ENCODE results near the gene TBC1D3I. TPM values are rescaled to one million over a fixed set of nuclear protein-coding genes. Genes with fewer than 3 reads are reported as not detected.
"Not testable (repeated sequence)": the region's sequence is repeated elsewhere in the genome, so short reads cannot be mapped to it uniquely, and the experiment has no call there.

The TBC1D3I gene
- not detected for total RNA-seq
- polyA plus RNA-seq = under 1 TPM; 0.39 to 0.73 TPM
- long read RNA-seq, donor 1 = 0 reads
- long read RNA-seq, donor 2 = 0 reads
- long read RNA-seq, donor 3 = 0 reads
- long read RNA-seq, donor 4 = 0 reads
- long read RNA-seq, donor 5, partial matches to known transcripts = 6 of 6 reads
- long read RNA-seq, donor 5, other reads (novel, unspliced or antisense) = 0 of 6 reads

DNA sequence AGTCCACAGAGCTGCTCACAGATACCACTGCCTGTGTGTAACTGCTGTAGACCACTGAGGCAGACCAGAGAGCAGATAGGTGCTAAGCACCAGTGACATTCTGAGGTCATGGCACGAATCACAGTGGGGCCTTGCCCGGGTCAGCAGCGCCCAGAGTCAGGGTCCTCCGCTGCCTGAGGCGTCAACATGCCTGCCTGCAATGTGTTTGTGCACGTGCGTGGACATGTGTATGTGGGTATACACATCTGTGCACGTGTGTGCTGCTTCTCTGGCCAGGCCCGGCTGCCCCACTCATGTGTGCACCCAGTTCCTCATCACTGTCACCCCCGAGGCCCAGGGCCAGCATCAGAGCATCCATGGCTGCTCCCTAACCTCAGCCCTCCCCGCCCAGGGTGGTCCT is at the start of gene TBC1D3I:
TBC1D3I (minus strand) TSS at position 101 of the 400 bp plus-strand sequence. CDS start 1,585 bp downstream, outside the sequence.
- not testable (repeated sequence) for H3K9ac ChIP-seq (ENCODE audit: insufficient read depth in 1 of 2, low read length in 2 of 2); H3K4me3 ChIP-seq; H3K4me1 ChIP-seq (ENCODE audit: control insufficient read depth in 5 of 5, insufficient read depth in 5 of 5, low read length in 5 of 5); DNase-seq; H3K27ac ChIP-seq (ENCODE audit: low read depth in 1 of 2, low read length in 1 of 2); H3K27me3 ChIP-seq (ENCODE audit: control insufficient read depth in 3 of 3, insufficient read depth in 3 of 3, low read length in 2 of 3); H3K9me3 ChIP-seq (ENCODE audit: control insufficient read depth in 4 of 4, insufficient read depth in 3 of 4, low read length in 3 of 4); ATAC-seq (ENCODE audit: insufficient read depth, low FRiP score); H3K36me3 ChIP-seq (ENCODE audit: control insufficient read depth in 4 of 4, insufficient read depth in 4 of 4, low read length in 4 of 4)
- no CpG with 5 or more reads among the region's 11 CpGs for WGBS, 2 donors

DNA sequence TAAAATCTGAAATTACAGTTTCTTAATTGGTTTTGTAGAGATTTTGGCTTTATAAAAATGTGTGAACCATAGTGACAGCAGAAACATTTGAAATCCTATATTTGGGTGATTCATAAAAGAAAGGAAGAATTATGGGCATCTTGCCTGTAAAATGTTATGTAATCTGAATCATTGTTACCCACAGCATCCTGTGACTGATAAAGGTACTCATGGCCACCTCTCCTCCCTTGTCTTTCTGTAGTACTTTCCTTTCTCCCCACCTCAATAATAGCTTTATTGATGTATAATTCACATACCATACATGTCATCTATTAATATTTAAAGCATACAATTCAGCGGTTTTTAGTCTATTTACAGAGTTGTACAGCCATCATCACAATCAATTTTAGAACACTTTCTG is 30.8 kb upstream of the TBC1D3I start:
- ATAC-seq (ENCODE audit: insufficient read depth, low FRiP score); H3K4me1 ChIP-seq (ENCODE audit: control insufficient read depth in 5 of 5, insufficient read depth in 5 of 5, low read length in 5 of 5); H3K9me3 ChIP-seq (ENCODE audit: control insufficient read depth in 4 of 4, insufficient read depth in 3 of 4, low read length in 3 of 4); H3K36me3 ChIP-seq (ENCODE audit: control insufficient read depth in 4 of 4, insufficient read depth in 4 of 4, low read length in 4 of 4); H3K27me3 ChIP-seq (ENCODE audit: control insufficient read depth in 3 of 3, insufficient read depth in 3 of 3, low read length in 2 of 3); H3K9ac ChIP-seq (ENCODE audit: insufficient read depth in 1 of 2, low read length in 2 of 2); H3K27ac ChIP-seq (ENCODE audit: low read depth in 1 of 2, low read length in 1 of 2); DNase-seq; H3K4me3 ChIP-seq: not testable (repeated sequence)
- WGBS, 2 donors = no CpG with 5 or more reads among the region's 1 CpG

GRCh38 chr17:36289965-36290612 is 25.7 kb upstream of the TBC1D3I start:
- not testable (repeated sequence) for H3K4me3 ChIP-seq; DNase-seq; H3K27me3 ChIP-seq (ENCODE audit: control insufficient read depth in 3 of 3, insufficient read depth in 3 of 3, low read length in 2 of 3); H3K27ac ChIP-seq (ENCODE audit: low read depth in 1 of 2, low read length in 1 of 2); H3K9me3 ChIP-seq (ENCODE audit: control insufficient read depth in 4 of 4, insufficient read depth in 3 of 4, low read length in 3 of 4); ATAC-seq (ENCODE audit: insufficient read depth, low FRiP score); H3K36me3 ChIP-seq (ENCODE audit: control insufficient read depth in 4 of 4, insufficient read depth in 4 of 4, low read length in 4 of 4); H3K4me1 ChIP-seq (ENCODE audit: control insufficient read depth in 5 of 5, insufficient read depth in 5 of 5, low read length in 5 of 5); H3K9ac ChIP-seq (ENCODE audit: insufficient read depth in 1 of 2, low read length in 2 of 2)
- whole genome bisulfite sequencing, 2 donors = 50 to 91% methylated on average over 1 of the region's 2 CpGs

DNA sequence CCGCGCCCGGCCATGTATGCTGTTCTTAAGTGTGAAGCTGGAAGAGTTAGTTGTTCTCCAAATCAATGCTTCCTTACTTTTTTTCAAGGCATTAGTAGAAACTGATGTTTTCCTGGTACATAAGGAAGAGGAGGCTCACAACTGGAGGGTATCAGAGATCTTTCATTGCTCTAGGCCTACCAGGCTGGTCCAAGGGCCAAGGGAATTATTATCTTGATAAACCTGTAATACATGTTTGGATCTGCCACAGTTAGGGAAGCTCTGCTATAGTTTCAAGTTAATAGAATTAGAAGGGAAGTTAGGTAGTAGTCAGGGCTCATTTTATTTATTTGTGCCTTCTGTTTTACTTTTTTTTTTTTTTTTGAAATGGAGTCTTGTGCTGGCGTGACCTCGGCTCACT is 19.8 kb upstream of the TBC1D3I start:
- H3K9ac ChIP-seq (ENCODE audit: insufficient read depth in 1 of 2, low read length in 2 of 2); ATAC-seq (ENCODE audit: insufficient read depth, low FRiP score); H3K36me3 ChIP-seq (ENCODE audit: control insufficient read depth in 4 of 4, insufficient read depth in 4 of 4, low read length in 4 of 4); H3K4me3 ChIP-seq; H3K27ac ChIP-seq (ENCODE audit: low read depth in 1 of 2, low read length in 1 of 2); DNase-seq; H3K9me3 ChIP-seq (ENCODE audit: control insufficient read depth in 4 of 4, insufficient read depth in 3 of 4, low read length in 3 of 4); H3K4me1 ChIP-seq (ENCODE audit: control insufficient read depth in 5 of 5, insufficient read depth in 5 of 5, low read length in 5 of 5); H3K27me3 ChIP-seq (ENCODE audit: control insufficient read depth in 3 of 3, insufficient read depth in 3 of 3, low read length in 2 of 3): not testable (repeated sequence)
- 91% methylated on average over 3 of the region's 5 CpGs; no CpG with 5 or more reads in 1 of the 2 donors for WGBS, 2 donors

- no CpG with 5 or more reads among the region's 1 CpG for WGBS, 2 donors
These were observed 18.9 kb upstream of the TBC1D3I start for GRCh38 chr17:36283256-36283655.

GRCh38 chr17:36242046-36242445 is 22.3 kb downstream of the TBC1D3I start:
- WGBS, 2 donors = 83 to 86% methylated on average over 3 of the region's 4 CpGs
- not testable (repeated sequence) for DNase-seq; H3K27ac ChIP-seq (ENCODE audit: low read depth in 1 of 2, low read length in 1 of 2); H3K9me3 ChIP-seq (ENCODE audit: control insufficient read depth in 4 of 4, insufficient read depth in 3 of 4, low read length in 3 of 4); H3K36me3 ChIP-seq (ENCODE audit: control insufficient read depth in 4 of 4, insufficient read depth in 4 of 4, low read length in 4 of 4); H3K4me1 ChIP-seq (ENCODE audit: control insufficient read depth in 5 of 5, insufficient read depth in 5 of 5, low read length in 5 of 5); ATAC-seq (ENCODE audit: insufficient read depth, low FRiP score); H3K9ac ChIP-seq (ENCODE audit: insufficient read depth in 1 of 2, low read length in 2 of 2); H3K27me3 ChIP-seq (ENCODE audit: control insufficient read depth in 3 of 3, insufficient read depth in 3 of 3, low read length in 2 of 3); H3K4me3 ChIP-seq

More at GRCh38 chr17:36283256-36283655, 18.9 kb upstream of the TBC1D3I start:
- not testable (repeated sequence) for H3K27ac ChIP-seq (ENCODE audit: low read depth in 1 of 2, low read length in 1 of 2); H3K9ac ChIP-seq (ENCODE audit: insufficient read depth in 1 of 2, low read length in 2 of 2); H3K4me1 ChIP-seq (ENCODE audit: control insufficient read depth in 5 of 5, insufficient read depth in 5 of 5, low read length in 5 of 5); H3K27me3 ChIP-seq (ENCODE audit: control insufficient read depth in 3 of 3, insufficient read depth in 3 of 3, low read length in 2 of 3); DNase-seq; H3K4me3 ChIP-seq; H3K36me3 ChIP-seq (ENCODE audit: control insufficient read depth in 4 of 4, insufficient read depth in 4 of 4, low read length in 4 of 4); H3K9me3 ChIP-seq (ENCODE audit: control insufficient read depth in 4 of 4, insufficient read depth in 3 of 4, low read length in 3 of 4); ATAC-seq (ENCODE audit: insufficient read depth, low FRiP score)

- ATAC-seq (ENCODE audit: insufficient read depth, low FRiP score); DNase-seq; H3K9ac ChIP-seq (ENCODE audit: insufficient read depth in 1 of 2, low read length in 2 of 2); H3K9me3 ChIP-seq (ENCODE audit: control insufficient read depth in 4 of 4, insufficient read depth in 3 of 4, low read length in 3 of 4); H3K4me3 ChIP-seq; H3K4me1 ChIP-seq (ENCODE audit: control insufficient read depth in 5 of 5, insufficient read depth in 5 of 5, low read length in 5 of 5); H3K27ac ChIP-seq (ENCODE audit: low read depth in 1 of 2, low read length in 1 of 2); H3K27me3 ChIP-seq (ENCODE audit: control insufficient read depth in 3 of 3, insufficient read depth in 3 of 3, low read length in 2 of 3); H3K36me3 ChIP-seq (ENCODE audit: control insufficient read depth in 4 of 4, insufficient read depth in 4 of 4, low read length in 4 of 4): not testable (repeated sequence)
- 46 to 60% methylated on average over 4 of the region's 5 CpGs for WGBS, 2 donors
These were observed 34.7 kb downstream of the TBC1D3I start for GRCh38 chr17:36229644-36230043.

GRCh38 chr17:36222967-36223366 is 41.4 kb downstream of the TBC1D3I start:
- H3K27me3 ChIP-seq (ENCODE audit: control insufficient read depth in 3 of 3, insufficient read depth in 3 of 3, low read length in 2 of 3); H3K36me3 ChIP-seq (ENCODE audit: control insufficient read depth in 4 of 4, insufficient read depth in 4 of 4, low read length in 4 of 4); ATAC-seq (ENCODE audit: insufficient read depth, low FRiP score); H3K27ac ChIP-seq (ENCODE audit: low read depth in 1 of 2, low read length in 1 of 2); H3K9ac ChIP-seq (ENCODE audit: insufficient read depth in 1 of 2, low read length in 2 of 2); DNase-seq; H3K9me3 ChIP-seq (ENCODE audit: control insufficient read depth in 4 of 4, insufficient read depth in 3 of 4, low read length in 3 of 4); H3K4me3 ChIP-seq; H3K4me1 ChIP-seq (ENCODE audit: control insufficient read depth in 5 of 5, insufficient read depth in 5 of 5, low read length in 5 of 5): not testable (repeated sequence)
- WGBS, 2 donors = 88% methylated on average over 11 to 12 of the region's 12 CpGs

Data from lung (tissue), 14 donors.